ENCODE measurements around the gene TANGO6.
A peak's percentile ranks its signal among the peaks of the same experiment; 100 is the strongest.

Gene TANGO6

DNA sequence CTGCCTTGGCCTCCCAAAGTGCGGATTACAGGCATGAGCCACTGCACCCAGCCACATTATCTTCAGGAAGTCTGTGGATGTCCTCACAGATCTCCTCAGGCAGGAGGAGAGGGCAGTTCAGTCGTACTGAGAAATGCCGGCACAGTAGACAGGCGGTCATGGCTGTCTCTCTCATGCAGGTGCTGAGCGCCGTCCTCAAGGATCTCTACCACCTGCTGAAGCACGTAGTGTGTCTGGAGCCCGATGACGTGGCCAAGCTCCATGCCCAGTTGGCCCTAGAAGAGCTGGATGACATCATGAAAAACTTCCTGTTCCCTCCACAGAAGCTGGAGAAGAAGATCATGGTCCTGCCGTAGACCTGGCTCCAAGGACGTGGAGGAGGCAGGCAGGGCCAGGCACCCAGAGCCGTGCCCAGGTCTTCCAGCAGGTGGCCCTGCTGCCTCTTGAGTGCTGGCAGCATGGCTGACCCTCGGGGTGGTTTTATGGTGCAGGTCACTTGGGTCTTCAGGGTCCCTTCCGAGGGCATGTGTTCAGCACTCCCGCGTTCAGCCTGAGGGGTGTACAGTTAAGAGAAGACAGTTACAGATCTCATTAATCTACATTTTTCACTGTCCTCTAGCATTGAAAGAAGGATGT, 240.1 kb downstream of the TANGO6 start:
- DNase-seq (ENCODE audit: low read depth), result no peak

GRCh38 chr16:69084289-69084688, 241.0 kb downstream of the TANGO6 start:
- TF ChIP-seq, protein P1, sequence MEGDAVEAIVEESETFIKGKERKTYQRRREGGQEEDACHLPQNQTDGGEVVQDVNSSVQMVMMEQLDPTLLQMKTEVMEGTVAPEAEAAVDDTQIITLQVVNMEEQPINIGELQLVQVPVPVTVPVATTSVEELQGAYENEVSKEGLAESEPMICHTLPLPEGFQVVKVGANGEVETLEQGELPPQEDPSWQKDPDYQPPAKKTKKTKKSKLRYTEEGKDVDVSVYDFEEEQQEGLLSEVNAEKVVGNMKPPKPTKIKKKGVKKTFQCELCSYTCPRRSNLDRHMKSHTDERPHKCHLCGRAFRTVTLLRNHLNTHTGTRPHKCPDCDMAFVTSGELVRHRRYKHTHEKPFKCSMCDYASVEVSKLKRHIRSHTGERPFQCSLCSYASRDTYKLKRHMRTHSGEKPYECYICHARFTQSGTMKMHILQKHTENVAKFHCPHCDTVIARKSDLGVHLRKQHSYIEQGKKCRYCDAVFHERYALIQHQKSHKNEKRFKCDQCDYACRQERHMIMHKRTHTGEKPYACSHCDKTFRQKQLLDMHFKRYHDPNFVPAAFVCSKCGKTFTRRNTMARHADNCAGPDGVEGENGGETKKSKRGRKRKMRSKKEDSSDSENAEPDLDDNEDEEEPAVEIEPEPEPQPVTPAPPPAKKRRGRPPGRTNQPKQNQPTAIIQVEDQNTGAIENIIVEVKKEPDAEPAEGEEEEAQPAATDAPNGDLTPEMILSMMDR (conservative IDR thresholded peaks at IDR 0.05; ENCODE audit: low read length), result no peak
- H3K4me3 ChIP-seq (ENCODE audit: low read length), result no peak overlapping the region
- DNase-seq (ENCODE audit: low read depth), result peak; percentile 55

More for the DNA sequence above, 240.1 kb downstream of the TANGO6 start:
- H3K4me3 ChIP-seq (ENCODE audit: low read length), result no peak overlapping the region
- TF ChIP-seq, protein P1 (conservative IDR thresholded peaks at IDR 0.05; ENCODE audit: low read length), result no peak

DNA sequence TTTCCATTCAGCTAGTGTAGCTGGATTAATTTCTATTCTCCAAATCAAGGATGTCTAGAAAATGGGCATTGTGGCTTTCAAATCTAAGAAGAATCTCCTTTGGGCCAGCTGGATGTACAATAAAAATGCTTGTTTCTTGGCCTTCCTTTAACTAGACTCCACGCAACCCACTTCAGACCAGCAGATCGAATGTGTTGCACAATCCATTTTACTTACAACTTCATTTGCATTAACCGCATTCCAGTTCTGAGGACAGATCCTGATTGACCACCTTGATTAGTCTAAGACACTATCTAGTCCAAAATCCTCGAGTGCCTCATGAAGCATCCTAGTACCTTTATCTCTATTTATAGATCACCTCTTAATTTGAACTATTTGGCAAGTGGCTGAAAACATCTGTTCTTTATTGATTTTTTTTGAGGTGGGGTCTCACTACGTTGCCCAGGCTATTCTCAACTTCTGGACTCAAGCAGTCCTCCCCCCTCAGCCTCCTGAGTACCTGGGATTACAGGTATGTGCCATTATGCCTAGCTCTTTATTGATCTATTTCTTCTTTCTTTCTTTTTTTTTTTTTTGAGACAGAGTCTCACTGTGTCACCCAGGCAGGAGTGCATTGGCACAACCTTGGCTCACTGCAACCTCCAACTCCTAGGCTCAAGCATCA, 241.8 kb downstream of the TANGO6 start:
- no peak for DNase-seq (ENCODE audit: low read depth)
- no peak overlapping the region for H3K4me3 ChIP-seq (ENCODE audit: low read length)
- TF ChIP-seq, protein P1 (conservative IDR thresholded peaks at IDR 0.05; ENCODE audit: low read length), result no peak

- H3K4me3 ChIP-seq (ENCODE audit: low read length), result no peak overlapping the region
- TF ChIP-seq, protein P1 (conservative IDR thresholded peaks at IDR 0.05; ENCODE audit: low read length), result no peak
- no peak for DNase-seq (ENCODE audit: low read depth)
These were observed 243.8 kb downstream of the TANGO6 start for GRCh38 chr16:69087161-69087581.

DNA sequence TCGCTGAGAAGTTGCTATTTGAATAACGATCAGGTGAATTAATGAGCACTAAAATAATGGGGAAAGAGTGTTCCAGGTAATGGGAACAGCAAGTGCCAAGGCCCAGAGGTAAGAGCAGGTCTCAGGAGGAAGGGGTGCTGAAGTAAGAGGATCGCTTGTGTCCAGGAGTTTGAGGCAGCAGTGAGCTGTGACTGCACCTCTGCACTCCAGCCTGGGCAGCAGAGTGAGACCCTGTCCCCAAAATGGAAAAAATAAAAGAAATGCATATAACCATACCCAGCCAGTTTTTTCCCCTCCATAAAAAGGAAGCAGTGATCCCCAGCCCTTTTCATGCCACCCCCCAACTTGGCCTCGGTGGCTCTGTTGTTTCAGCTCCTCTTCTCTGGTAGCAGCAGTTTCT, 245.4 kb downstream of the TANGO6 start:
- H3K4me3 ChIP-seq (ENCODE audit: low read length), result no peak overlapping the region
- TF ChIP-seq, protein P1 (conservative IDR thresholded peaks at IDR 0.05; ENCODE audit: low read length), result no peak
- no peak for DNase-seq (ENCODE audit: low read depth)

DNA sequence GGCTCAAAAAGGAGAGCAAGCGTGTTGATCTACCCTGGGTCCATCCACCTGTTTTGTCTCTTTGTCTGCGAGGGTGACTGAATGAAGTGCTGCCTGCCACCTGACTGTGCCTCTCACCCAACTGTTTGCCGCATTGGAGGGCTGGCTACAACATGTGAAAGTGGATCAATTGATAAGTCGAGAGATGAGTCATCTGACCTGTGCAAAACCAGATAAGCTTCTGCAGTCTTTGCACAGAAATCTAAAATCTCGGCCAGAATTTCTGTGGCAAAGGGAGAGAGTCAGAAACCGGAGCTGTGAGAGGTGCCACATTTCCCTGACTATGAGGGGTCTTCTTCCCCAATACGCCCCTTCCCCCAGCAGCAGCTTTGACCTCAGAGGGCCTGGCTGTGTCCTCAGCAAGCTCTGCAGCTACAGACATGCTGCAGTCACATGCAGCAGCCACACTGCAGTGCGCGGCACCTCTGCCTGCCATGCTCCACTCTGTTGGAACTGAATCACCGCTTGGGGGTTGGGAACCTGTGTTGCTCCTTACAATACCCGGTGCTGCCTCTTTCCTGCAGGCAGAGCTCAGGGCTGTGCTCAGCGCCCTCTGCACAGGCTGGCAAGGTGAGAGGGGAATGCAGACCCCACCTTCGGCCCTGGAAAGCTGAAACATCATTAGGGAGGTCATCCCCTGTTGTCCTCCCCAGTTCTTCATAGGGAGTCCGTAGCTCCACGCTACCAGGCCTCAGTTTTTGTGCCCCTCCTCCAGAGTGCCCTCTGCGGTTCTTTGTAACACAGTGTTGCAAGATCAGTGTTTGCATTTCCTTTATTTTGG, 246.0 kb downstream of the TANGO6 start:
- no peak for DNase-seq (ENCODE audit: low read depth)
- no peak overlapping the region for H3K4me3 ChIP-seq (ENCODE audit: low read length)
- TF ChIP-seq, protein P1 (conservative IDR thresholded peaks at IDR 0.05; ENCODE audit: low read length), result no peak
